GM18502 (cell line): ENCODE results near the gene SMOC2.
"Not testable (repeated sequence)": the region's sequence is repeated elsewhere in the genome, so short reads cannot be mapped to it uniquely, and the experiment has no call there.

ENCODE experiments used
- ATAC-seq: cut with Tn5 transposase; IDR thresholded peaks from one replicate; pipeline ENCODE4 v1.9.1; 2021; ENCODE audit warnings: mild to moderate bottlenecking; ENCODE audit not compliant: unreplicated experiment, poor library complexity

The SMOC2 gene

GRCh38 chr6:168589275-168589674 lies 148.3 kb downstream of the SMOC2 start:
- ATAC-seq, result no peak

GRCh38 chr6:168590406-168590805 lies 149.4 kb downstream of the SMOC2 start:
- ATAC-seq, result no peak

- no peak for ATAC-seq
These were observed 155.4 kb downstream of the SMOC2 start for GRCh38 chr6:168596344-168596743.

- no peak for ATAC-seq
These were observed 156.5 kb downstream of the SMOC2 start for GRCh38 chr6:168597471-168597875.

- ATAC-seq, result no peak
These were observed 157.5 kb downstream of the SMOC2 start for GRCh38 chr6:168598251-168599117.

- no peak for ATAC-seq
These were observed 158.1 kb downstream of the SMOC2 start for GRCh38 chr6:168599118-168599494.

- ATAC-seq, result no peak
These were observed 158.9 kb downstream of the SMOC2 start for GRCh38 chr6:168599769-168600330.

GRCh38 chr6:168600381-168600780 lies 159.4 kb downstream of the SMOC2 start:
- ATAC-seq, result no peak

- no peak for ATAC-seq
These were observed 160.1 kb downstream of the SMOC2 start for GRCh38 chr6:168601111-168601510.

GRCh38 chr6:168601546-168601945 lies 160.6 kb downstream of the SMOC2 start:
- ATAC-seq, result no peak

GRCh38 chr6:168602576-168602975 lies 161.6 kb downstream of the SMOC2 start:
- no peak for ATAC-seq

- ATAC-seq, result no peak
These were observed 162.2 kb downstream of the SMOC2 start for GRCh38 chr6:168603234-168603633.

- ATAC-seq, result no peak
These were observed 165.0 kb downstream of the SMOC2 start for GRCh38 chr6:168605964-168606363.

GRCh38 chr6:168606722-168607121 lies 165.7 kb downstream of the SMOC2 start:
- no peak for ATAC-seq

- no peak for ATAC-seq
These were observed 166.5 kb downstream of the SMOC2 start for GRCh38 chr6:168607272-168608112.

- ATAC-seq, result no peak
These were observed 167.1 kb downstream of the SMOC2 start for GRCh38 chr6:168608113-168608400.

- ATAC-seq, result no peak
These were observed 168.2 kb downstream of the SMOC2 start for GRCh38 chr6:168609026-168609685.

- ATAC-seq, result no peak
These were observed 169.0 kb downstream of the SMOC2 start for GRCh38 chr6:168609914-168610490.

GRCh38 chr6:168610966-168611365 lies 170.0 kb downstream of the SMOC2 start:
- ATAC-seq, result not testable (repeated sequence)

GRCh38 chr6:168611691-168612090 lies 170.7 kb downstream of the SMOC2 start:
- no peak for ATAC-seq
